Right lobe of liver (tissue), 4 donors: ENCODE results near the gene GPD1L.

Source experiments
- CTCF ChIP-seq, 4 donors: fragments of 200-600 bp in 3 of 4; fragments of 450-650 bp in 1 of 4; IDR thresholded peaks; one replicate each; pipeline versions ENCODE4 v1.5.1 to v1.8.0; 2016 to 2022; ENCODE audit warnings: antibody characterized with exemption in 4 of 4, mild to moderate bottlenecking in 2 of 4
- POLR2A ChIP-seq: fragments of 450-650 bp; IDR thresholded peaks from one replicate; pipeline ENCODE4 v1.6.1; 2017; ENCODE audit warnings: antibody characterized with exemption, mild to moderate bottlenecking
- donor health status: DM: no; HTN: no; CAD: no.
- donor health status: DM: no; HTN: no; CAD: no.
- donor health status: DM: no; HTN: yes; CAD: no.

- TF ChIP-seq POLR2A: no peak
- TF ChIP-seq CTCF (IDR thresholded peaks at IDR 0.05): no peak
Observed at GRCh38 chr3:32121137-32121536, 14.7 kb downstream of the GPD1L start.
